K562 (cell line): ENCODE measurements around the gene C1orf174. TPM values are rescaled to one million over a fixed set of nuclear protein-coding genes. Genes with fewer than 3 reads are reported as not detected.

Experiments used
- ATAC-seq: fragments of 200-7000 bp; cut with Tn5 transposase; 3 replicates; pipeline ENCODE4 v1.9.1; 2020; ENCODE audit warnings: moderate library complexity
- BruUV-seq: library from RNA; stranded (reverse); fragments of 400-500 nt; replicated peaks from 2 replicates; lab custom pipeline; 2021; lab: Mats Ljungman, UMichigan
- CTCF ChIA-PET: fragments of 300-600 bp; formaldehyde crosslinking; extraction: SDS; loops from one replicate; lab custom pipeline; 2021; ENCODE audit warnings: low intra/inter-chr PET ratio; lab: Yijun Ruan, JAX
- POLR2A ChIA-PET: fragments of 300-600, 350-650 bp; sonication (Branson Sonifier 250); formaldehyde crosslinking; extraction: SDS; loops from one replicate; lab custom pipeline; 2021; ENCODE audit warnings: antibody characterized with exemption, inconsistent platforms; lab: Yijun Ruan, JAX
- DNase-seq, 4 experiments: peaks; one replicate each; pipeline versions ENCODE4 v3.0.0 to v3.0.0-alpha.2; 2011 to 2018; ENCODE audit warnings: low spot score in 3 of 4, mixed read lengths in 3 of 4; ENCODE audit errors: extremely low read depth in 1 of 4
- FAIRE-seq: peaks from 2 replicates; lab custom pipeline; 2011; peaks lifted over from hg19 to GRCh38; lab: Jason Lieb, UNC
- H2AFZ ChIP-seq: 2 replicates; pipeline ENCODE4 v1.6.0; 2011; ENCODE audit warnings: low read depth, low read length, control low read depth, inconsistent platforms
- H3K27ac ChIP-seq: fragments of 200-600 bp; 3 replicates; pipeline ENCODE4 v1.8.0; 2011; ENCODE audit warnings: low read depth, mild to moderate bottlenecking, control low read depth, inconsistent platforms, low read length, moderate library complexity, mixed read lengths; ENCODE audit errors: extremely low read depth
- H3K27me3 ChIP-seq, 2 experiments: fragments of 300-600 bp in 1 of 2; 2 replicates in 1 of 2; 3 replicates in 1 of 2; pipeline versions ENCODE4 v1.6.0 to v1.8.0; 2011; ENCODE audit warnings: inconsistent platforms in 2 of 2, low read length in 2 of 2, mild to moderate bottlenecking in 1 of 2, mixed read lengths in 1 of 2, moderate library complexity in 1 of 2; ENCODE audit not compliant: control insufficient read depth in 2 of 2, insufficient read depth in 2 of 2
- H3K36me3 ChIP-seq: fragments of 300-600 bp; 3 replicates; pipeline ENCODE4 v1.8.0; 2011; ENCODE audit warnings: mild to moderate bottlenecking, low read length, inconsistent platforms; ENCODE audit not compliant: control insufficient read depth, insufficient read depth
- H3K4me1 ChIP-seq, 2 experiments: fragments of 200-600 bp in 1 of 2; replicated peaks in 1 of 2; 2 replicates in 1 of 2; 3 replicates in 1 of 2; pipeline versions ENCODE4 v1.5.1 to v1.8.0; 2011; ENCODE audit warnings: inconsistent platforms in 2 of 2, low read length in 2 of 2, mild to moderate bottlenecking in 1 of 2, mixed read lengths in 1 of 2, moderate library complexity in 1 of 2; ENCODE audit not compliant: control insufficient read depth in 2 of 2, insufficient read depth in 2 of 2
- H3K4me2 ChIP-seq: 2 replicates; pipeline ENCODE4 v1.6.1; 2011; ENCODE audit warnings: low read length, control low read depth, inconsistent platforms, mixed read lengths; ENCODE audit not compliant: insufficient read depth
- H3K4me3 ChIP-seq: fragments of 200-600 bp; sonication (generic), shearing (Covaris generic); 2 replicates; pipeline ENCODE4 v1.5.1; 2016; ENCODE audit warnings: control low read depth, inconsistent platforms
- H3K79me2 ChIP-seq: fragments of 200-600 bp; 3 replicates; pipeline ENCODE4 v1.8.0; 2011; ENCODE audit warnings: low read length, inconsistent platforms; ENCODE audit not compliant: control insufficient read depth, insufficient read depth
- H3K9ac ChIP-seq, 2 experiments: 2 replicates each; pipeline versions ENCODE4 v1.6.0 to v1.6.1; 2011; ENCODE audit warnings: low read depth in 2 of 2, low read length in 2 of 2, control low read depth in 1 of 2, inconsistent platforms in 1 of 2, mild to moderate bottlenecking in 1 of 2, mixed read lengths in 1 of 2; ENCODE audit not compliant: insufficient read depth in 1 of 2
- H3K9me1 ChIP-seq: one replicate; pipeline ENCODE4 v1.6.0; 2011; ENCODE audit warnings: inconsistent platforms, mild to moderate bottlenecking, low read length, moderate library complexity; ENCODE audit not compliant: control insufficient read depth, insufficient read depth
- H3K9me3 ChIP-seq: replicated peaks from 2 replicates; pipeline ENCODE4 v1.5.1; 2011; ENCODE audit warnings: low read depth, low read length, inconsistent platforms; ENCODE audit not compliant: control insufficient read depth, insufficient read depth
- H4K20me1 ChIP-seq: replicated peaks from 2 replicates; pipeline ENCODE4 v1.6.1; 2011; ENCODE audit warnings: low read length, inconsistent platforms, mixed read lengths; ENCODE audit not compliant: control insufficient read depth, insufficient read depth
- CBX5 ChIP-seq: IDR thresholded peaks from 2 replicates; pipeline ENCODE4 v1.6.1; 2014; ENCODE audit warnings: low read depth, borderline replicate concordance
- CBX8 ChIP-seq: fragments of 200-600 bp; sonication (generic); IDR thresholded peaks from 2 replicates; pipeline ENCODE4 v1.6.1; 2012; ENCODE audit warnings: borderline replicate concordance, mixed run types, low read depth, mild to moderate bottlenecking, moderate library complexity, mixed read lengths, low read length, control low read depth, inconsistent platforms; ENCODE audit not compliant: poor library complexity, severe bottlenecking; ENCODE audit errors: extremely low read depth
- FOXM1 ChIP-seq, 2 experiments: fragments of 450-650 bp in 1 of 2; sonication (generic) in 1 of 2; formaldehyde crosslinking in 1 of 2; IDR thresholded peaks; 2 replicates each; pipeline versions ENCODE4 v1.6.1 to v1.9.0; 2017 to 2022; ENCODE audit warnings: low read depth in 2 of 2, mild to moderate bottlenecking in 2 of 2, missing genetic modification reagents in 1 of 2, moderate library complexity in 1 of 2
- FUS ChIP-seq: fragments of 200-400 bp; formaldehyde crosslinking; optimal IDR thresholded peaks from 2 replicates; pipeline ENCODE3; 2017; ENCODE audit warnings: low read depth, low read length
- GATAD2A ChIP-seq: fragments of 450-650 bp; IDR thresholded peaks from 2 replicates; pipeline ENCODE4 v1.6.1; 2017
- HDAC1 ChIP-seq, 2 experiments: fragments of 450-650 bp; IDR thresholded peaks; 2 replicates each; pipeline ENCODE4 v1.6.1; 2016 to 2017; ENCODE audit warnings: inconsistent platforms in 1 of 2, mild to moderate bottlenecking in 1 of 2, moderate library complexity in 1 of 2
- MAFG ChIP-seq: fragments of 450-650 bp; conservative IDR thresholded peaks from 2 replicates; pipeline ENCODE4 v1.6.1; 2016; ENCODE audit warnings: missing genetic modification characterization, missing compliant biosample characterization
- RBM17 ChIP-seq: fragments of 200-400 bp; formaldehyde crosslinking; IDR thresholded peaks from 2 replicates; pipeline ENCODE4 v1.6.1; 2017; ENCODE audit warnings: low read depth, mild to moderate bottlenecking, low read length, borderline replicate concordance
- RBM22 ChIP-seq: fragments of 200-400 bp; formaldehyde crosslinking; IDR thresholded peaks from 2 replicates; pipeline ENCODE4 v1.6.1; 2018; ENCODE audit warnings: low read length, low read depth; ENCODE audit not compliant: poor library complexity, severe bottlenecking
- SAFB ChIP-seq: fragments of 200-400 bp; formaldehyde crosslinking; IDR thresholded peaks from 2 replicates; pipeline ENCODE4 v1.6.1; 2017; ENCODE audit warnings: low read depth, low read length, borderline replicate concordance
- YY1 ChIP-seq, 3 experiments: IDR thresholded peaks; 2 replicates each; pipeline ENCODE4 v1.6.1; 2011; ENCODE audit warnings: low read length in 2 of 3, mild to moderate bottlenecking in 2 of 3, moderate library complexity in 2 of 3, borderline replicate concordance in 1 of 3, control low read depth in 1 of 3, low read depth in 1 of 3; ENCODE audit not compliant: insufficient read depth in 3 of 3, insufficient replicate concordance in 2 of 3, control insufficient read depth in 1 of 3, insufficient read length in 1 of 3; ENCODE audit errors: extremely low read depth in 1 of 3
- ZNF239 ChIP-seq: fragments of 250-450 bp; sonication (Bioruptor Pico); IDR thresholded peaks from 2 replicates; pipeline ENCODE4 v1.4.0; 2020; ENCODE audit warnings: mild to moderate bottlenecking
- ZNF431 ChIP-seq: sonication (generic); formaldehyde crosslinking; IDR thresholded peaks from 2 replicates; pipeline ENCODE4 v1.8.0; 2022; ENCODE audit warnings: mild to moderate bottlenecking, missing genetic modification reagents
- ZNF79 ChIP-seq: fragments of 250-450 bp; sonication (Bioruptor Pico); IDR thresholded peaks from 2 replicates; pipeline ENCODE4 v1.4.0; 2020; ENCODE audit warnings: low read depth, mild to moderate bottlenecking, moderate library complexity
- WGBS: fragments of 100-300 bp; shearing (Covaris generic); methylation state at CpG from one replicate; pipeline ENCODE4 v1.1.6; 2016; ENCODE audit warnings: low coverage, mixed read lengths; ENCODE audit not compliant: insufficient coverage; ENCODE audit errors: missing lambda C conversion rate; 5-methylcytosine and 5-hydroxymethylcytosine counted together
- in situ Hi-C: fragments of 300-500 bp; cut with MboI; formaldehyde crosslinking; loops from 4 replicates; pipeline ENCODE4 v1.15.0; 2018; ENCODE audit warnings: inconsistent platforms, mixed read lengths
- intact Hi-C: fragments of 100-400 bp; cut with micrococcal nuclease; formaldehyde crosslinking; loops from 2 replicates; pipeline ENCODE4 v1.14.2; 2022
- polyA plus RNA-seq, 8 experiments: library from polyadenylated mRNA; depleted of rRNA in 4 of 8; stranded (reverse) in 5 of 8; unstranded in 3 of 8; fragments of >200 nt; fragmentation: Nextera tagmentation in 2 of 8; fragmentation: Illumina TruSeq in 1 of 8; extraction: Ambion mirVana in 2 of 8; extraction: Trizol in 1 of 8; gene quantifications; 2 replicates each; pipeline versions ENCODE4 v1.2.1 to v1.2.3, GENCODE V29; 2011 to 2014; ENCODE audit warnings: inconsistent platforms in 1 of 8, missing spikeins in 1 of 8
- total RNA-seq, 7 experiments: library from RNA; depleted of rRNA in 6 of 7; stranded (reverse); fragments of >200 nt in 6 of 7; fragmentation: Illumina TruSeq in 2 of 7; extraction: Trizol in 2 of 7; gene quantifications; 2 replicates each; pipeline versions ENCODE4 v1.2.1 to v1.2.3, GENCODE V29; 2011 to 2021; ENCODE audit warnings: low replicate concordance in 1 of 7
- TF ChIP-seq, protein P1 (sequence below): IDR thresholded peaks from 3 replicates; pipeline ENCODE4 v1.6.1; 2011; ENCODE audit warnings: borderline replicate concordance, mild to moderate bottlenecking; ENCODE audit not compliant: insufficient read length, insufficient read depth
- TF ChIP-seq, protein P2 (sequence below): sonication (generic); formaldehyde crosslinking; IDR thresholded peaks from 2 replicates; pipeline ENCODE4 v1.8.1; 2023; ENCODE audit warnings: mild to moderate bottlenecking, missing genetic modification reagents

The C1orf174 gene
- total and polyA plus RNA-seq, 9 of the 15 experiments (the other 6 are each of a cell fraction or from before 2014, with no cell fraction given), result 38.5 to 64.9 (median 45.4) TPM

DNA sequence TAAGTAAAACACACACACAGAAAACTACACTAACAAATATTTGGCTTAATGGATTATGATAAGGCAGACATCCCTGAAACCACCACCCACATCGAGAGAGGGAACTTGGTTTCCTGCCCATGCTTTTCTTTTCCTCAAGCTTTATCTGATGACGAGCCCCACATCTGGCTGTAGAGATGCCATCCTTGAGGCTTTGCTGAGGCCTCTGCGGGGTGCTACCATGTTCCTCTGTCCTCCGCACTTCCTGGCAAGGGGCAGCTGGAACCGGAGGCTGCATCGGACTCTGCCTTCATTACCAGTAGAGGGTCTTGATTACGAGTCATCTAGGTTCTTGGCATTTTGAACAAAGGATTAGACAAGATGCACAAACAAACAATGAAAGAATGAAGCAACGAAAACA lies 21.7 kb upstream of the C1orf174 start:
- Histone ChIP-seq H2AFZ (no peak overlapping the region), H3K4me2 (0 out of 2 replicates have a peak overlapping the region, but pooled peaks have one; percentile 5), H3K79me2 (no peaks in the 10 kb centered on the region), H3K27ac (no peak overlapping the region), H4K20me1 (no peaks in the 10 kb centered on the region), H3K9me1 (no peaks in the 10 kb centered on the region), H3K9ac (no peak overlapping the region), H3K9me3 (peaks cover 2% of the 10 kb centered on the region; the same call in 1 of the 2 replicates), H3K36me3 (no peaks in the 10 kb centered on the region), H3K27me3 (peaks cover 15 to 51% of the 10 kb centered on the region in 2 experiments; a peak in 4 of 5 replicates), H3K4me1 (no peaks in the 10 kb centered on the region; a peak in 1 of 5 replicates), H3K4me3 (no peak overlapping the region)
- ChIA-PET POLR2A (interaction anchor here (0.6 to 1.2 kb wide), 3 partner anchors 128 to 951 kb away, joined by 3 to 4 read pairs (median 3); no protein-coding TSS in a partner anchor), CTCF (no interaction called here)
- FAIRE-seq (no peak), ATAC-seq (no peak), DNase-seq (no peak)
- WGBS, result 10% methylated on average over 8 of the region's 8 CpGs
- in situ Hi-C loops, result no loop called here
- BruUV-seq, result no TSS peak
- TF ChIP-seq SAFB, result no peak
- no peak for TF ChIP-seq MAFG (tag)
- no peak for TF ChIP-seq HDAC1 (IDR thresholded peaks at IDR 0.05)
- no peak for TF ChIP-seq CBX8
- TF ChIP-seq, protein P1, sequence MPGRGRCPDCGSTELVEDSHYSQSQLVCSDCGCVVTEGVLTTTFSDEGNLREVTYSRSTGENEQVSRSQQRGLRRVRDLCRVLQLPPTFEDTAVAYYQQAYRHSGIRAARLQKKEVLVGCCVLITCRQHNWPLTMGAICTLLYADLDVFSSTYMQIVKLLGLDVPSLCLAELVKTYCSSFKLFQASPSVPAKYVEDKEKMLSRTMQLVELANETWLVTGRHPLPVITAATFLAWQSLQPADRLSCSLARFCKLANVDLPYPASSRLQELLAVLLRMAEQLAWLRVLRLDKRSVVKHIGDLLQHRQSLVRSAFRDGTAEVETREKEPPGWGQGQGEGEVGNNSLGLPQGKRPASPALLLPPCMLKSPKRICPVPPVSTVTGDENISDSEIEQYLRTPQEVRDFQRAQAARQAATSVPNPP, result no peak
- no peak for TF ChIP-seq ZNF239 (CRISPR knock-in tag)
- TF ChIP-seq ZNF79 (CRISPR knock-in tag), result no peak
- no peak for TF ChIP-seq CBX5
- TF ChIP-seq FOXM1 (IDR thresholded peaks at IDR 0.05; ENCODE audit: low read depth), result no peak
- no peak for TF ChIP-seq FOXM1 (CRISPR knock-in tag; IDR thresholded peaks at IDR 0.05; ENCODE audit: low read depth)
- TF ChIP-seq YY1 (IDR thresholded peaks at IDR 0.05; ENCODE audit: borderline replicate concordance in 1 of 3, control insufficient read depth in 1 of 3, extremely low read depth in 1 of 3, insufficient read depth in 3 of 3, insufficient read length in 1 of 3, insufficient replicate concordance in 2 of 3, low read depth in 1 of 3, low read length in 2 of 3), result no peak
- no peak for TF ChIP-seq RBM17
- TF ChIP-seq FUS, result no peak
- no peak for TF ChIP-seq ZNF431 (CRISPR knock-in tag)
- TF ChIP-seq, protein P2, sequence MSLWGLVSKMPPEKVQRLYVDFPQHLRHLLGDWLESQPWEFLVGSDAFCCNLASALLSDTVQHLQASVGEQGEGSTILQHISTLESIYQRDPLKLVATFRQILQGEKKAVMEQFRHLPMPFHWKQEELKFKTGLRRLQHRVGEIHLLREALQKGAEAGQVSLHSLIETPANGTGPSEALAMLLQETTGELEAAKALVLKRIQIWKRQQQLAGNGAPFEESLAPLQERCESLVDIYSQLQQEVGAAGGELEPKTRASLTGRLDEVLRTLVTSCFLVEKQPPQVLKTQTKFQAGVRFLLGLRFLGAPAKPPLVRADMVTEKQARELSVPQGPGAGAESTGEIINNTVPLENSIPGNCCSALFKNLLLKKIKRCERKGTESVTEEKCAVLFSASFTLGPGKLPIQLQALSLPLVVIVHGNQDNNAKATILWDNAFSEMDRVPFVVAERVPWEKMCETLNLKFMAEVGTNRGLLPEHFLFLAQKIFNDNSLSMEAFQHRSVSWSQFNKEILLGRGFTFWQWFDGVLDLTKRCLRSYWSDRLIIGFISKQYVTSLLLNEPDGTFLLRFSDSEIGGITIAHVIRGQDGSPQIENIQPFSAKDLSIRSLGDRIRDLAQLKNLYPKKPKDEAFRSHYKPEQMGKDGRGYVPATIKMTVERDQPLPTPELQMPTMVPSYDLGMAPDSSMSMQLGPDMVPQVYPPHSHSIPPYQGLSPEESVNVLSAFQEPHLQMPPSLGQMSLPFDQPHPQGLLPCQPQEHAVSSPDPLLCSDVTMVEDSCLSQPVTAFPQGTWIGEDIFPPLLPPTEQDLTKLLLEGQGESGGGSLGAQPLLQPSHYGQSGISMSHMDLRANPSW (CRISPR knock-in tag), result no peak
- no peak for TF ChIP-seq GATAD2A
- TF ChIP-seq RBM22, result no peak
- intact Hi-C loops, result no loop called here
